Left kidney (tissue), 2 donors: ENCODE results near the gene GCFC2. TPM values are rescaled to one million over a fixed set of nuclear protein-coding genes. Genes with fewer than 3 reads are reported as not detected.
"Not testable (repeated sequence)": the region's sequence is repeated elsewhere in the genome, so short reads cannot be mapped to it uniquely, and the experiment has no call there.

Experiments
- DNase-seq: peaks from one replicate; pipeline ENCODE4 v3.0.0-alpha.2; 2013
- polyA plus RNA-seq: library from polyadenylated mRNA; unstranded; fragments of 120-200 nt; gene quantifications from one replicate; pipeline ENCODE4 v1.2.1, GENCODE V29; 2013; ENCODE audit not compliant: insufficient read length

The GCFC2 gene
- polyA plus RNA-seq, 1 donor, result 60.7 TPM

DNA sequence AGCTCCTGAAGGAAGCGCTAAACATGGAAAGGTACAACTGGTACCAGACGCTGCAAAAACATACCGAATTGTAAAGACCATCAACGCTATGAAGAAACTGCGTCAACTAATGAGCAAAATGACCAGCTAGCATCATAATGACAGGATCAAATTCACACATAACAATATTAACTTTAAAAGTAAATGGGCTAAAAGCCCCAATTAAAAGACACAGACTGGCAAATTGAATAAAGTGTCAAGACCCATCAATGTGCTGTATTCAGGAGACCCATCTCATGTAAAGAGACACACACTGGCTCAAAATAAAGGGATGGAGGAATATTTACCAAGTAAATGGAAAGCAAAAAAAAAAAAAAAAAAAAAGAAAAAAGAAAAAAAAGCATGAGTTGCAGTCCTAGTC lies 27.3 kb downstream of the GCFC2 start:
- DNase-seq, result not testable (repeated sequence)

DNA sequence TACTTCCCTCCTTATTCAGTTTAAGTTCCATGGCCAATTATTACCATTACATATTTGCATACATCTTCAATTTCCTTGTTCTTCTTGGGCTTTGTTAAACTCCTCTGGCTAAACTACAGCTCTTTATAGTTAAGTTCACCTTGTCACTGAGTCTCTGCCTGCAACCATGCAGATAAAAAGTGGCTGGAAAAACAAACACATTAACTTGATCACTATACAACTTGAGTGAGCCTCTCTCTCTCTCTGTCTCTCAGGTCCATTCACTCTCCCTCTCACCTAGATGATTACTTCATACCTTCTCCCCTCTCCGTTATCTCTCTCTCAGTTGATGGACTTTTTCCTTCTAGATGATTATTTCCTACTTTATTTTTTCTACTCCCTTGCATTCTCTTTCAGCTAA lies 30.3 kb downstream of the GCFC2 start:
- DNase-seq, result no peak

DNA sequence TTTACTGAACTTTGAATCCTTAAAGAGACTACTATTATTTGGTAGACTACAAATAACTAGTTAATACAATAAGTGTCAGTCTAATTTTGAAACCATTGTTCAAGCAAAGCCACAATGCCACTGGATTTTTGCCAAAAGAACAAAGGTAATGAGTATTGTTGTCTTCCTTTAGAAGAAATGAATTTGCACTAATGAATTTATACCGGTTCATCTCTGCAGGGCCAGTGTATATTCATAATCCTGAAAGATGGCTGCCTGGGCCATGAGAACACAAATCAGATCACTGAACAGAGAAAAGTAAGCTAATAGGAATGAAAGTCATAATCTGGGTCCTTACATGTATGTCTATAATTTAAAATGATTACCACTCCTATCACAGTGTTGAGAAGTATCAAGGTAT lies 31.2 kb downstream of the GCFC2 start:
- no peak for DNase-seq

DNA sequence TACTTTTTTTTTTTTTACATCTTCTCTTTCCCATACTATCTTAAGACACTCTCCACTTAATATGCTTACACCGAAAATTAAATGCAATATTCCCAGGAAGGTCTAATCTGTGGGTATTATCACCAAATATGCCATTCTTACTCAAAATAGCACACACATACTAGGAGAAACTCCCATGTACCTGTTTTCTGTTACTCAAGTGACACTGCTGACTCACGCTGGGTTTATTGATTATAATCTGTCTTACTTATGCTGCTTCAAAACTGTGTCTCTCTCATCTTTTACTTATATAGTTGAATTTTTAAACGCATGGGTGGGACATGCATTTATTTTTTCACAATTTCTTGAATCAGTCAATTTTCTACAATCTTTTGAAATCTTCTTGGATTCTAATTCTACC lies 34.3 kb downstream of the GCFC2 start:
- DNase-seq, result no peak

DNA sequence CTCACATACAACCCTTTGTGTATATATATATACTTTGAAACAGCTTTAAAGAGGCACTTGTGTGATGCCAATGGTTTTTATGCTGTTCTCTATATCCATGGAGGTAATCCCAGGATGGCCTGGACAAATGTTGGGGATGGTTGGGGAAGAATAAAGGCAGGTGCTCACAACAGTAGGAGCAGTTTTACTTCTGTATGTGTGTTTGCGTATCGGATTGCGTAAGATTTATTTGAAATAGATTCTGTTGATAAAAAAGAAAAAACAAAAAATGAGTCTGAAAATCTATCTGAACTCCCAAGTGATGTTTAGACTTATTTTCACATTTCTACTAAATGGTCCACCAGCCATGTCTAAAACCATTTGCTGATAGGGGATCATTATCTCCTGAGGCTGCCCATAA lies 34.8 kb downstream of the GCFC2 start:
- no peak for DNase-seq

DNA sequence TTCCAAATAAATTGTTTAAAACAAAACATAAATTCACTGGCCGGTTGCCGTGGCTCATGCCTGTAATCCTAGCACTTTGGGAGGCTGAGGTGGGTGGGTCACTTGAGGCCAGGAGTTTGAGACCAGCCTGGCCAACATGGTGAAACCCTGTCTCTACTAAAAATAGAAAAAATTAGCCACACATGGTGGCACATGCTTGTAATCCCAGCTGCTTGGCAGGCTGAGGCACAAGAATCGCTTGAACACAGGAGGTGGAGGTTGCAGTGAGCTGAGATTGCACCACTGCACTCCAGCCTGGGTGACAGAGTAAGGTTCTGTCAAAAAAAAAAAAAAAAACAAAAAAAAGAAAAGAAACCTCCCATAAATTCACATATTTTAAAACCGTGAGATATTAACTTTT lies 35.3 kb downstream of the GCFC2 start:
- DNase-seq, result not testable (repeated sequence)

DNA sequence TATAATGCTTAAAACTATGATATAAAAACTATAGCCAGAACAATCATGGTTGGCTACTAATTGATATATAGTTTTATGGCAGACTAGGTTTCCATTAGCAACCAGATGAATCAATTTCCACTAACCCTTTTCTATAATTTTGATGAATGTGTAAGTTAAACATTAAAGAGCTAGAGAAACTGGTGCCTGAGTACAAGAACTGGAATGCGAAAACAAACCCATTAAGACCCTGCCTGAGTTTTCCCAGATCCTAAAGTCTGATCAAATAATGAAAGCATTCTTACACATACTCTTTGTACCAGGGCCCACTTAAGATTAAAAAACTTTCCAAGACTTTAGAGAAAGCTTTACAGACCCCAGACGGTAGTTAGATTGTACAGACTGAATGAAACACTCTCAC lies 42.8 kb downstream of the GCFC2 start:
- peak; percentile 25 for DNase-seq

DNA sequence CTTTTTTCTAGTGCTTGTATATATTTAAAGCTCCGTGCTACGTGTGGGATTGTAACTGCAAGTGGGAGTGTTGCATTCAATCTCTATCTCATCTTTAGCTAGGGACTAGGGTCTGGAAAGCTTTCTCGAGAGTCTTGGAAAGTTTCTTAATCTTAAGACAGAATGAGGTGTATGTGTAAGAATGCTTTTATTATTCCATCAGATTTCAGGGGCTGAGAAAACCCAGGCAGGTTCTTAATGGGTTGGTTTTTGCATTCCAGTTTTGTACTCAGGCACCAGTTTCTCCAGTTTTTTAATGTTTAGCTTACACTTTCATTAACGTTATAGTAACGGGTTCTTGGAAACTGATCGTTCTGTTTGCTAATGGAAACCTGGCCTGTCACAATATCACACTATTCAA lies 43.8 kb downstream of the GCFC2 start:
- peak; percentile 26 for DNase-seq

DNA sequence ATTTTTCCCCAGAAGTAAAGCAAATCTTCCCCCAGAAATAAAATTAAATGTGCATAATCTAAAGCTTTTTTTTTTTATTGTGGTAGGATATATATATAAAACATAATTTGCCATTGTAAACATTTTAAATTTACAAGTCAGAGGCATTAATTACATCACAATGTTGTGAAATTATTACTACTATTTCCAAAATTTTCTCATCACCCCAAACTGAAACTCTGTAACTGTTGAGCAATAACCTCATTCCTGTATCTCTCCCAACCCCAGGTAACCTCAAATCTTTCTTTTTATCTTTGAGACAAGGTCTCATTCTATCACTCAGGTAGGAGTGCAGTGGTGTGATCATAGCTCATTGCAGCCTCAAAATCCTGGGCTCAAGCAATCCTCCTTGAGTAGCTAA lies 52.9 kb downstream of the GCFC2 start:
- no peak for DNase-seq

DNA sequence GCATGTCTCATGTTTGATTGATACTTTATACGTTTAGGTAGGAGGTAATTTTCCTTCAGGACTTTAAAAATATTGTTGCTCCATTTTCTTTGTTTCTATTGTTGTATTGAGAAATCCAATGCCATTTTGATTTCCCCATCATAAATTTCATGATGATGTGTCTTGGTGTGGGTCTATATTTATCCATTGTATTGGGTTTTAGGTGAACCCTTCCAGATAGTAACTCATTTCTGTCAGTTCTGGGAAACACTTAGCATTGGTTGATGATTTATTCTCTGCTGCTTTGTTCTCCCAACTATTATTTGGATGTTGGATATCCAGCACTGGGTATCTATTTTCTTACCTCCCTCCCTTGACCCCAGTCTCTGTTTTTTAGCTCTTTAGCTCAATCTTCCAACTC lies 54.2 kb downstream of the GCFC2 start:
- no peak for DNase-seq

DNA sequence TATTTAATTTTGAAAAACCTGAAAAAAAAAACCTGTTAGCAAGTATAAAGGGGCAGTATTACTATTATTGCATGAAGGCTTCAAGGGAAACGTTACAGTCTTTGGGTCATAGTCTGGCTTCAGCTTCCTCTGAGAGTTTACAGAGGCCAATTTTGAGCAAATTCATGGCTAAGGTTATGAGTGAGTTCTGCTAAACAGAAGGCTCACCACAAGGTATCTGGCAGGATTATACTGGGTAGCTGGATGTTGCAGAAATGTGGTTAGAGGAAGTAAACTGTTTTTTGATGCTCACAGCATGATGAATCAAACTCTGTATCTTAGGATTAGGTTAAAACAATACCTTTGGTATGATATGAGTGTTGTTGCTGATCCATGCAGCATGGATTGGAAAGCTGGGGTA lies 54.9 kb downstream of the GCFC2 start:
- DNase-seq, result no peak

DNA sequence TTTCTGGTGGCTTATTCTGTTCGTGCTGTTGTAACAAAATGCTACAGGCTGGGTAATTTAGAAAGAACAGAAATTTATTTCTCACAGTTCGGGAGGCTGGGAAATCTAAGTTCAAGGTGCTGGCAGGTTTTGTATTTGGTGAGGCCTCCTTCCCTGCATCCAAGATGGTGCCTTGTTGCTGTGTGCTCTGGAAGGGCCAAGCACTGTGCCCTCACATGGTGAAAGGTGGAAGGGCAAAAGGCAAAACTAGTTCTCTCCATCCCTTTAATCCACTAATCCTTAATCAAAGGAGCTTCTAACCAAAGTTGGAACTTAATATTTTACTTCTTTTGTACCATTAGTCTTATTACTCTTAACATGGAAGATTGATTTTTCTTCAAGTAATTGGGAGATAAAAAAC lies 56.7 kb downstream of the GCFC2 start:
- DNase-seq, result no peak

DNA sequence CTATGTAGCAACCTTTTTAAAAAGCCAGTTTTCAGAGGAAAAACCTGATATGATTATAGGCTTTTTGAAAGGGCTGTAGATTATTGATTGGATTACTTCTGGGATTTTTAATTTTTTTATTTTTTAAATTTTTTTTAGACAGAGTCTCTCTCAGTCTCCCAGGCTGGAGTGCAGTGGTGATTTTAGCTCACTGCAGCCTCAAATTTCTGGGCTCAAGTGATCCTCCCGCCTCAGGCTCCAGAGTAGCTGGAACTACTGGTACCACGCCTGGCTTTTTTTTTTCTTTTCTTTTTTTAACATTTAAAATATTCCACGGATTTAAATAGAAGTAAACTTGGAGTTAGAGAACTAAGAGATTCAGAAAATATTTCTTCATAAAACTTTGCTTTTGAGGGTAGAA lies 62.9 kb downstream of the GCFC2 start:
- DNase-seq, result no peak

DNA sequence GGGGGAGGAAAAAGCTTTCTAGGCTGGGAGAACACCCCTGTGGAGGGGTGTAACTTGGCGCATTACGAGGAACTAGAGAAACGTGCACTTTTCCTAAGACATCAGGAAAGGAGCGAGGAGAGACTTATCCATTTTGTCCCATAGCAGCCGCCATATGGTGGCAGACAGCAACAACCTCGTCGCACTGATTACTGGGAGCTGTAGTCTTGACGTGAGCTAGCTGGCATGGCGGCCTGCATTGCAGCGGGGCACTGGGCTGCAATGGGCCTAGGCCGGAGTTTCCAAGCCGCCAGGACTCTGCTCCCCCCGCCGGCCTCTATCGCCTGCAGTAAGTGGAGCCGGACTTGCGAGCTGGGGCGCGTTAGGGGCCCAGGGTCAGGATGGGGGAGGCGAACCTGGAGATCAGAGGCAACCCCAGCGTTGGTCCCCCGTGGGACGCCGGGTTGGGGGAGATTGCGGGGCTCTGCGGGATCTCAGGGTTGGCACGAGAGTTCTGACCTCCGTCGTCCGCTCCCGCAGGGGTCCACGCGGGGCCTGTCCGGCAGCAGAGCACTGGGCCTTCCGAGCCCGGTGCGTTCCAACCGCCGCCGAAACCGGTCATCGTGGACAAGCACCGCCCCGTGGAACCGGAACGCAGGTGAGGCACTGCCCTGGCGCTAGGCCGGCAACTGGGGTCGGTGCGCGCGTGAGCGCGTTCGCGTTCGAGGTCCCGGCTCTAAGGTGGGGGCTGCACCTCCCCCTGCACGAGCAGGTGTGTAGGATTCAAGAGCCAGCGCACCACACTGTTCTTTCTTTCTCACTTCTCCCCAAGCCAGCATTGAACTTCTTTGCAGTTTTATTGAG lies 63.9 kb downstream of the GCFC2 start, which contains the start of gene MRPL19:
Gene MRPL19, plus strand, starts transcription at position 201 of the 843 bp plus-strand sequence. Its CDS starts 25 bp downstream, at position 226.
- peak; percentile 94 for DNase-seq

DNA sequence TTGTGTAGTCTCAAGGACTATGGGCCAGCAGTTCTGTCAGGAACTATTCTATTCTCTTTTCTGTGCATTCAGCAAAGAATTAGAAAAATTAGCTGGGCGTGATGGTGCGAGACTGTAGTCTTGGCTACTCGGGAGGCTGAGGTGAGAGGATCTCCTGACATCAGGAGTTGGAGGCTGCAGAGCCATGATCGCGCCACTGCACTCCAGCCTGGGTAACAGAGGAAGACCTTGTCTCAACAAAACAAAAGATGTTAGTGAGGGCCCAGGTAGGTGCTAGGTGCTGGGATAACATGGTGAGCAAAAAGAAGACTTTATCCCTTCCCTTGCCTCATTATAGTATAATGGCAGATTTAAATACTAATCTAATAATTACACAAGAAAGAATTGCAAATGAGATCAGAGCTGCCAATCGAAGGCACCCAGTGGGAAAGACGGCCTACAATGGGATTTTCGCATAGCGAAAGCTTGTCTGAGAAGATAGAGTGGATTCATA lies 64.6 kb downstream of the GCFC2 start:
- DNase-seq, result no peak

DNA sequence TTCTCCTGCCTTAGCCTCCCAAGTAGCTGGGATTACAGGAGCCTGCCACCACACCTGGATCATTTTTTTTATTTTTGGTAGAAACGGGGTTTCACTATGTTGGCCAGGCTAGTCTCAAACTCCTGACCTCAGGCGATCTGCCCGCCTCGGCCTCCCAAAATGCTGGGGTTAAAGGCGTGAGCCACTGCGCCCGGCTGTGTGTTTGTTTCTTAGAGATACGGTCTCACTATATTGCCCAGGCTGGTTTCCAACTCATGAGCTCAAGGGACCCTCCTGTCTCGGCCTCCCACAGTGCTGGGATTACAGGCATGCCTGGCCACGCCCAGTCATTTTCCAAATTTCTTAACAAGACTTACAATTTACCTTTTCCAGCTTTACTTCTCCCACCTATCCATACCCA lies 65.1 kb downstream of the GCFC2 start:
- no peak for DNase-seq

DNA sequence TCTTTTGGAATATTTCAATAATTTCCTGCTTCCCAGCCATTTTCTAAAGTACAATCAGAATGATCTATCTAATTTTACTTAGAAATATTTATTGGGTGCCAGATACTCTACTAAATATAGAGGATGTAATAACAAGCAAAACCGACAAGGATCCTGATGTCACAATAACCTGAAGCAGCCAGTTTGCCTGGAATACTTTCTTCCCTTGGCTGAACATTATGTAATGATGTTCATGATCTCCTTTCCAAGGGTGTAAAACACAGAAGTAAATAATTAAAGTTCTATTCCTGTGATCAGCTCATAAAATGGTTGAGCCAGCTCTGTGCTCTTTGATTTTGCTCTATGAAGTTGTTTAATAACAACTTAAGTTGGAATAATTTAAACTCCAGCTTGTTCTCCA lies 66.7 kb downstream of the GCFC2 start:
- DNase-seq, result no peak

DNA sequence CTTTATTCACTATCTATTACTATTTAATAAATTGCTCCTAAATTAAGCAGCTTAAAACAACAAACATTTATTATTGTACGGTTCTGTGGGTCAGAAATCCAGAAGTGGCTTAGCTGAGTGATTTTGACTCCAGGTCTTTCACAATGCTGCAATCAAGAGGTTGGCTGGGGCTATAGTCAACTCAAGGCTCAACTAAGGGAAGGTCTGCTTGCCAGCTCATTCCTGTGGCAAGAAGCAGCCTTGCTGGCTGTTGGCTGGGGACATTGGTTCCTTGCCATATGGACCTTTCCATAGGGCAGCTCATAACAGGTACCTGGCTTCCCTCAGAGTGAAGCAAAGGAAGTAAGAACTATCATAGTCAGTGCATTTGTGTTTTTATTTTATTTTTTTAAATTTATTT lies 69.1 kb downstream of the GCFC2 start:
- DNase-seq, result no peak

DNA sequence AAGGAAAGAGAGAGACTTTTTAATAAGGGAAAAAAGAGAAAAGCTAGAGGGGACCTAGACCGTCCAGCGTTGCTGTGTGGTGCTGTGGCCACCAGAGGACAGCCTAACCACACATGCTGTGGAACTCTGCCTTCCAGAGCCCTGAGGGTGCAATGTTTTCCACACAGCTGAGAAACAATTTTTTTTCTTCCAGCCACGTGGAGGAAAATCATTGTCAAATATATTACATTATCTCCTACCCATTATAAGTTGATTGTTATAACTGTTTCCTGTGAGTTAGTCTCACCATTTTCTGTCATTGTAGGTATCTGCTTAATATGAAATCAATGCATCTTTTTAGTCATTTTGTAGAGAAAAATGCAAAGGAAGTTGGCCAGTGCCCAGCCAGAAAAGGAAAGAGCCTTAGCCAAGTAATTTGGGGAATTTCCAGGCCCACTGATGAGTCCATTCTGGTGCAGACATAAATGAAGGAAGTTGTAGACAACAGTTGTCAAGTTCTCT lies 70.0 kb downstream of the GCFC2 start:
- DNase-seq, result peak; percentile 63

DNA sequence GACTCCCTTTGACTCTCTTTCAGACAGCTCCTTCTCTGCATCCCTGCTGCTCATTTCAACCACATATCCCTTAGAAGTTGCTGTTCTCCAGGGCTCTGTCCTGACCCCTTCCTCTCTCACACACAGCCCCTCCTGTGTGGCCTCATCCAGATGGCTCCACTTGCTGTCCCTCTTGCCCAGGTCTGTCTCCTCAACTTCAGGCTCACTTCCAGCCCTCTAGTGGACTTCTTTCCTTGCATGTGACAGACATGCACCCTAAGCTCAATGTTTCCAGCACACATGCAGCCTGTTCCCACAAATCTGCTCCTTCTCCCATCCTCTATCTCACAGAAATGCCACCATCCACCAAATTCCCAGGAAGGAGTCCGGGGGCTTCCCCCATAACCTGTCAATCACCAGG lies 73.1 kb downstream of the GCFC2 start:
- DNase-seq, result no peak

DNA sequence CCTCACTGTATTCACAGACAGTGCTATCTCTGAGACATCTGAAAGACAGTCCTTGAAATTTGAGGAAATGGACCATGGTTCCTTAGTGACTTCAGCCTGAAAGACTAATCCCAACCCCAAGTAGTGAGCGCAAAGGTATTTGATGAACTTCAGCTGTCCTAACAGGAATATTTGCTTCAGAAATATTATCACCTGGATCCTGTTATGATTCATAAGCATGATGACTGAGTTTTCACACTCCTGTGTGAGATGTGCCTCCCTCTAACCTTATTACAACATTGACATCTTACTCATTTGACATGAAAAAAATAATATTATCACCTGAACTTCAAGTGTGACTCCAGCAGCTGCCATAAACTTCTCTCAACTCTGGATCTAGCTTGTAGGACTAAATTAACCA lies 75.8 kb downstream of the GCFC2 start:
- DNase-seq, result no peak

DNA sequence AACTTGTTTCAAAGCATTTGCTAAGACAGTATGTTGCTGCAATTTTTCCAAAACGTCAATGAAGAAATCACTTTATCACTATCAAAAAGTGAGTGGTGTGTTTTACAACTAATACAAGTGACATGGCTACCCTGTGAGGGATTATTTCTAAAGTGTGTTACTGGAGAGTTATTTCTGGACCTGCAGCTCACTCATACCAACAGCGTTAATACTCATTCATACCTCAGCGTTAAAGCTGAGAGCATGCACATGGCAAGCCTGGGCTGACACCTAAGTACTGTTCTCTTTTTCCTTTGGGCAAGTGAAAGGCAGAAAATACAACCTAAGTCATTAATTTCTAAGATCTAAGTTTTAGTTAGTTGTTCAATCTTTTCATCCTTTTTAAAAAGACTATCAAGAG lies 77.1 kb downstream of the GCFC2 start:
- no peak for DNase-seq

DNA sequence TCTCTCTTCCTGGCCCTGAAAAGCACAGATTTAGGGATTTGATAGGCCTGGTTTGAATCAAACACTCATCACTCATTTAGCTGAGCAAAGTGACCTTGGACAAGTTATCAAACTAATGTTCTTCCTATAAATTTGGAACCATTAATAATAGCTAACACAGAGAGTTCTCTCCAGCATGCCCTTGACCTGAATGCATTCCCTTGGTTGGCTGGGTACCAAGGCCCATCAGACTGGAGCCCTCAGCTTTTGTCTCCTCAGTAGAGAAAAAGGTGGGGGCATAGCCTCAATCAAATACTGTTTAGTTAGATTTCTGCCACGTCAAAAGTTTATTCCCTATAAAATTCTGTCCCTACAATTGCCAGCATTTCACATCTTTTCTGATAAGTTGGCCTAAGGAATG lies 77.9 kb downstream of the GCFC2 start:
- DNase-seq, result no peak

DNA sequence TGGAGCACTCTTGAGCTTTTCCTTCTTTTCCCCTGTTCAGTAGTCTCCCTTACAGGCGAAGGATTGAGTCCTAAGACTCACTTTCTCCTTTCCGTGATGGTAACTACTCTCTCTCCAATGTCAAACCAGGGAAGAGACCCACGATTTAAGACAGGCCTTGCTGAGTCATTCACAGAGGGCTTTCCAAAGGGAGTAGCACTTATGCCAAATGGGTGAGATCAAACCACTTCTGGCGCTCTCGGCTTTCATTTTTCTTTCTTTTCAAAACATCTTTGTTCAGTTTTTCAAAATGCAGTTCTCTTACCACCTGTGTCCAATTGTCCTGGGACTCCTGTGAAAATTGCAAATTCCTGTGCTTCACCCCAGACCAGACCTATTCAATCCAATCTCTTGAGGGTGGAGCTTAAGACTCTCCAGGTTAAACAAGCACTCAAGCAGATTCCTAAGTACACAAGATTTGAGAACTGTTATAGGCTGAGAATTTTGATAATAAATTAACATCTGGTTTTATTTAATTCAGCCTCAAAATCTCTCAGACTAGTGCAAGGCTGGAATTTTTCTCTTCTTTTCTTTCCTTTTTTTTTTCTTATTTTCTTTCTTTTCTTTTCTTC lies 78.5 kb downstream of the GCFC2 start:
- DNase-seq, result no peak
